GM12873 (cell line): Measurements from ENCODE around the gene SCPEP1.

Source experiments
- TF ChIP-seq, protein P1 (sequence below): IDR thresholded peaks from 2 replicates; pipeline ENCODE4 v1.5.1; 2012; ENCODE audit warnings: low read depth, mild to moderate bottlenecking, moderate library complexity, low read length, control low read depth; ENCODE audit not compliant: insufficient read depth; ENCODE audit errors: missing control alignments

Gene SCPEP1

DNA sequence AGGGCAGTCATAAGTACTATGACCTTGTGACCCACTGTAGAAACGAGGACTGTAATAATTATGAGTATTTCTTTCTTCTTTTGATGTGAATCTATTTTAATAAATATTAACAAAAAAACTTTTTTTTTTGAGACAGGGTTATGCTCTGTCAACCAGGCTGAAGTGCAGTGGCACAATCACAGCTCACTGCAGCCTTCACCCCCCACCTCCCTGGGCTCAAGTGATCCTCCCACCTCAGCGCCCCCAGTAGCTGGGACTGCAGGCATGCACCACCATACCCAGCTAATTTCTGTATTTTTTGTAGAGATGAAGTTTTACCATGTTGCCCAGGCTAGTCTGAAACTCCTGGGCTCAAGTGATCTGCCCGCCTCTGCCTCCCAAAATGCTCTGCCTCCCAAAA lies 32.6 kb downstream of the SCPEP1 start:
- TF ChIP-seq, protein P1, sequence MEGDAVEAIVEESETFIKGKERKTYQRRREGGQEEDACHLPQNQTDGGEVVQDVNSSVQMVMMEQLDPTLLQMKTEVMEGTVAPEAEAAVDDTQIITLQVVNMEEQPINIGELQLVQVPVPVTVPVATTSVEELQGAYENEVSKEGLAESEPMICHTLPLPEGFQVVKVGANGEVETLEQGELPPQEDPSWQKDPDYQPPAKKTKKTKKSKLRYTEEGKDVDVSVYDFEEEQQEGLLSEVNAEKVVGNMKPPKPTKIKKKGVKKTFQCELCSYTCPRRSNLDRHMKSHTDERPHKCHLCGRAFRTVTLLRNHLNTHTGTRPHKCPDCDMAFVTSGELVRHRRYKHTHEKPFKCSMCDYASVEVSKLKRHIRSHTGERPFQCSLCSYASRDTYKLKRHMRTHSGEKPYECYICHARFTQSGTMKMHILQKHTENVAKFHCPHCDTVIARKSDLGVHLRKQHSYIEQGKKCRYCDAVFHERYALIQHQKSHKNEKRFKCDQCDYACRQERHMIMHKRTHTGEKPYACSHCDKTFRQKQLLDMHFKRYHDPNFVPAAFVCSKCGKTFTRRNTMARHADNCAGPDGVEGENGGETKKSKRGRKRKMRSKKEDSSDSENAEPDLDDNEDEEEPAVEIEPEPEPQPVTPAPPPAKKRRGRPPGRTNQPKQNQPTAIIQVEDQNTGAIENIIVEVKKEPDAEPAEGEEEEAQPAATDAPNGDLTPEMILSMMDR: no peak

DNA sequence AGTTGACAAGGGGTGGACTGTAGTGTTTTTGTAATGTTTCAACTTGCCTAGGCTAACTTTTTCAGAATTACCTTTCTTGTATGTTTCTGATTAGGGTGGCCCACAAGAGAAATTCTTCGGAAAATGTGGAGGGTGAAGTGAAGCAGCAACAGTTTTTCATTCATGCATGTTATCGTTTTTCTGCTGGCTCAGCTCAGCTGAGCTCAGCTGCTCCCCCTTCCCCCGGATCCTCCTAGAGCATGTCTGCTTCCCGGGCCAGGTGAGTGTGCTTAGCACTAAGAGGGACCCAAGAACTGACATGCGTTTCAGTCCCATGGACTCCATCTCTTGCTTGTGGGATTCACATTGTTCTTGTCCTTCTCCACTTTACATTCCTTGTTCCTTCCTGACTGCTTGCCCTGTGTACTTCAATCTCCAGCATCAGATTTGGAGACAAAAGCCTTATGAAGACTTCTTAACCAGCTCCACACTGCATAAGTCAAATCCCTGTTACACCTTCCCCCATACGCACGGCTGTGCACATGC lies 33.6 kb downstream of the SCPEP1 start:
- TF ChIP-seq, protein P1: no peak

DNA sequence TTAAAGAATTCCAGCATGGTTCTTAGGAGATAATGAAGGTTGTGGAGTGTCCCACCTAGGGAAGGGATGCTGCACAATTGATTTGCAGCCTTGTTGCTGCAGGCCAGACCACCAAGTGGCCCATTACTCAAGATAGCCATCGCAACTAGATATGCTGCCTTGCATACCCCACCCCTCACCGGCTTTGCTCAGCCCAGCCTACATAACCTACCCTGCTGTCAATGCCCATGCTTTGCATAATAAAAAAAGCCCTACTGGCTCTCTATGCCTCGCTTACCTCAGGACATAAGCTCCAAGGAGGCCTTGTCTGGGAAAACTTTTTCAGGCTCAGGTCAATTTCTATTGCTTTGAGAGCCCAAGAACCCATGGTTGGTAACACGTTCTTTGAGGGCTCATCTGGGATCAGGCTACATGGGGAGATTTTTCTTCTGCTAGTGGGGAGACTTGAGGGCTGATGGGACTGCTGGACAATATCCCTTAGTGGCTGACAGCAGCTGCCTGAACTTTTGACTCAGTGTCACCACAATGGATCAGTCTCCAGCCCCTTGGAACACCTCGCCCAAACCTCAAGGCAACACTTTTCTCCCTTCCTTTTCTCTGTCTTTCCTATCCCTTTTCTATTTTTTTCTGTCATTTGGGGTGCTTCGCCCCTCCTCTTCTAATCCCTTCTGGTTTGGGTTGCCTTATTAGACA lies 38.3 kb downstream of the SCPEP1 start:
- TF ChIP-seq, protein P1: no peak

DNA sequence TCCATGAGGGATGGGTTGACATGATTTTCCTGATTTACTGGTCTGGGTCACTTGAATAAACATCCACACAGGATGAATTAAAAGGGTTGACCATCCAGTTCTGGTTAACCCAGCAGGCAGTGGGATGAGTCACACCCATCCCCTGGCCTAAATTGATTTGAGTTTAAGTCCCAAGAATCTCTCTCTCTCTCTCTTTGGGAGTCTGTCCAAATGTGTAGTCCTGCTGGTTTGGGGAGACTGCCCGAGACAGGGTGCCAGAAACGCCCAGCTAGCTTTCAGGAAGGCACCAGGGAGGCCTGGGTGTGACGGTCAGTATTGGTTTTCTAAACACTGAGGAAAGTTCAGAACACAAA lies 38.8 kb downstream of the SCPEP1 start:
- TF ChIP-seq, protein P1: no peak

DNA sequence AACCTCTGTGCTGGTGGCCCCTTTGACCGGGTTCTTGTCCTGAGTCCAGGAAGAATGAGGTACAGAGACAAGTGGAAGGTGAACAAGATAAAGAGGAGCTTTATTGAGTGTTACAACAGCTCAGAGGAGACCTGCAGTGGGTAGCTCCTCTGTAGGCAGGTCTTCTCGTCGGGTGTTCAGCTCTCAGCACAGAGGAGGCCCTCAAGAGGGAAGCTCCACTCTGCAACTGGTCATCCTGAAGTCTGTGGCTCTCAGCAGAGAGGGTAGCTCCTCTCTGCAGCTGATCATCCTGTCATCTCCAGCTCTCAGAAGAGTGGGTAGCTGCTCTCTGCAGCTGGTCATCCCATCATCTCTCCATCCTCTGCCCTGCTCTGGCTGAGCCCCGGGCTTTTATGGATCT lies 39.7 kb downstream of the SCPEP1 start:
- TF ChIP-seq, protein P1: no peak

DNA sequence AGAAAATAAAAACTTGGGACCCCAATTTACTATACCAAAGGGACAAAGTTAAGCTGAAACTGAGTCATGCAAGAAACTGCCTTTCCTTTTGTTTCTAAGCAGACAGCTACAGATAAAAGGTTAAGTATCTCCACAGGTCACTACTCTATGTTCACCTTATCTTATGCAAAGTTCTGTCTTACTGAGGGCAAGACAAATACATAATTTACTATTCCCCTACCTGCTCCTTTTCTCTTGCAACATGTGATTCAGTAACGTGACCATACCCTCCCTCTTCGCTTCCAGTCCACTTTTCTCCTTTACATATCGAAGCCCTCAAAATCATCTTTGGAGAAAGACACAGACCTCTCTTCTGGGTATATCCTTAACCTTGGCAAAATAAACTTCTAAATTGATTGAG lies 42.3 kb downstream of the SCPEP1 start:
- TF ChIP-seq, protein P1: no peak

DNA sequence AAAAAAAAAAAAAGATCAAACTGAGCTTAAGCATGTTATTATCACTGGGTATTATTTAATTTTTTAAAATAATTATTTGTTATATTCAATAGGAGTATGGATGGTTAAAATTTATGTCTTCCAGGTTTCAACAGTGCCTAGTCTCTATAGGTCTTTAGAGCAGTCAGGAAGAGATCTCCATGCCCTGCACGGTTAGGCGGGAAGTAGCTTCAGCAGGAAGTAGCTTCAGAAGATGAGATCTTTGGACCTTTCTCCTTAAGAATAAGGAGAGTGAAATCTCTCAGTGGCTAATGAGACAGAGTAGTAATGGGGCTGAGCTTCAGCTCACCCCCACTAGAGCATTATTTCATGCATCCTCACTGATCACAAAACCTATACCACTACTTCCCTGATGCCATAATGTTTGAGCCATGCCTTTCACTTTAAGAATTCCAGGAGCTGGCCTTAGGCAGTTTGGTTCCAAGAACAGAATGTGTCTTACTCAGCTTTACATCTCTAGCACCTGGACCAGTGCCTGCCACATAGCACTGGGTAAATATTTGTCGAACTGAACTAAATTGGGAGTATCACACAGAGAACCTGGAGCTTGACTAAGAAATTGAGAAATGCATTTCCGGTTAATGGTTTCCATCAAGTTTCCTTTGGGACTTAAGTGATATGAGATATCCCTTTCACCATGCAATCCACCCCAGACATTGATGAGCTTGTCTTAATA lies 43.5 kb downstream of the SCPEP1 start:
- TF ChIP-seq, protein P1: no peak
